Keratinocyte (primary cell): ENCODE measurements around the gene STX12. TPM values are rescaled to one million over a fixed set of nuclear protein-coding genes. Genes with fewer than 3 reads are reported as not detected.
A peak's percentile ranks its signal among the peaks of the same experiment; 100 is the strongest.

Experiments
- DNase-seq: peaks from one replicate; pipeline ENCODE4 v3.0.0-alpha.2; 2011; ENCODE audit warnings: low read depth, missing footprints, low spot score
- FAIRE-seq: peaks from 2 replicates; lab custom pipeline; 2011; peaks lifted over from hg19 to GRCh38; lab: Jason Lieb, UNC
- H2AFZ ChIP-seq: 2 replicates; pipeline ENCODE4 v1.6.0; 2012; ENCODE audit warnings: low read length, control low read depth, inconsistent platforms; ENCODE audit not compliant: control insufficient read depth
- H3K27ac ChIP-seq: 2 replicates; pipeline ENCODE4 v1.5.1; 2011; ENCODE audit warnings: low read length; ENCODE audit not compliant: control insufficient read depth, insufficient read depth
- H3K27me3 ChIP-seq: 3 replicates; pipeline ENCODE4 v1.6.0; 2011; ENCODE audit warnings: low read length; ENCODE audit not compliant: control insufficient read depth, insufficient read depth; ENCODE audit errors: extremely low read depth
- H3K36me3 ChIP-seq, 2 experiments: 2 replicates in 1 of 2; 3 replicates in 1 of 2; pipeline ENCODE4 v1.5.1; 2011; ENCODE audit warnings: low read length in 2 of 2, mild to moderate bottlenecking in 1 of 2; ENCODE audit not compliant: control insufficient read depth in 2 of 2, insufficient read depth in 2 of 2; ENCODE audit errors: extremely low read depth in 1 of 2
- H3K4me1 ChIP-seq: 3 replicates; pipeline ENCODE4 v1.5.1; 2011; ENCODE audit warnings: low read length; ENCODE audit not compliant: control insufficient read depth, insufficient read depth; ENCODE audit errors: extremely low read depth
- H3K4me2 ChIP-seq: 3 replicates; pipeline ENCODE4 v1.6.0; 2011; ENCODE audit warnings: low read depth, low read length; ENCODE audit not compliant: control insufficient read depth, insufficient read depth; ENCODE audit errors: extremely low read depth
- H3K4me3 ChIP-seq, 3 experiments: fragments of 200-600 bp in 1 of 3; sonication (generic) in 1 of 3; 2 replicates in 2 of 3; 3 replicates in 1 of 3; pipeline ENCODE4 v1.5.1; 2011 to 2016; ENCODE audit warnings: low read length in 3 of 3, mild to moderate bottlenecking in 3 of 3, control low read depth in 2 of 3, inconsistent platforms in 1 of 3, low read depth in 1 of 3, mixed read lengths in 1 of 3, mixed run types in 1 of 3, moderate library complexity in 1 of 3; ENCODE audit not compliant: control insufficient read depth in 2 of 3, insufficient read depth in 2 of 3; ENCODE audit errors: extremely low read depth in 1 of 3
- H3K79me2 ChIP-seq: 2 replicates; pipeline ENCODE4 v1.6.0; 2012; ENCODE audit warnings: low read length; ENCODE audit not compliant: control insufficient read depth, insufficient read depth
- H3K9ac ChIP-seq: 3 replicates; pipeline ENCODE4 v1.6.0; 2011; ENCODE audit warnings: low read length; ENCODE audit not compliant: control insufficient read depth, insufficient read depth; ENCODE audit errors: extremely low read depth
- H3K9me1 ChIP-seq: 3 replicates; pipeline ENCODE4 v1.6.0; 2011; ENCODE audit warnings: low read length; ENCODE audit not compliant: control insufficient read depth, insufficient read depth; ENCODE audit errors: extremely low read depth
- H3K9me3 ChIP-seq: 2 replicates; pipeline ENCODE4 v1.5.1; 2012; ENCODE audit warnings: low read depth, low read length; ENCODE audit not compliant: control insufficient read depth
- H4K20me1 ChIP-seq: 3 replicates; pipeline ENCODE4 v1.6.0; 2011; ENCODE audit warnings: low read length; ENCODE audit not compliant: control insufficient read depth, insufficient read depth; ENCODE audit errors: extremely low read depth
- EZH2 ChIP-seq: IDR thresholded peaks from one replicate; pipeline ENCODE4 v1.6.1; 2012; ENCODE audit warnings: inconsistent platforms, mild to moderate bottlenecking, low read length, moderate library complexity
- dilution Hi-C: fragments of 300-500 bp; cut with MboI; formaldehyde crosslinking; loops from one replicate; pipeline ENCODE4 v1.7.0; 2020; ENCODE audit warnings: low sequenced_read_pairs; ENCODE audit not compliant: extremely low pct_ligation_motif_present
- polyA plus RNA-seq, 5 experiments: library from polyadenylated mRNA; depleted of rRNA in 3 of 5; stranded (reverse) in 3 of 5; stranded (forward) in 1 of 5; unstranded in 1 of 5; fragments of >200 nt; gene quantifications; 1 replicate in 1 of 5; 2 replicates in 3 of 5; 3 replicates in 1 of 5; pipeline versions ENCODE4 v1.2.1 to v1.2.3, GENCODE V29; 2011 to 2012; ENCODE audit warnings: missing spikeins in 2 of 5, low read depth in 1 of 5, low replicate concordance in 1 of 5
- TF ChIP-seq, protein P1 (sequence below), 3 experiments: IDR thresholded peaks in 1 of 3; conservative IDR thresholded peaks in 1 of 3; optimal IDR thresholded peaks in 1 of 3; 2 replicates in 2 of 3; 3 replicates in 1 of 3; pipeline versions ENCODE3 to v1.5.1; 2011; ENCODE audit warnings: low read length in 3 of 3, mild to moderate bottlenecking in 3 of 3, moderate library complexity in 2 of 3, control low read depth in 1 of 3, inconsistent platforms in 1 of 3; ENCODE audit not compliant: insufficient read depth in 2 of 3; ENCODE audit errors: extremely low read depth in 1 of 3

Gene STX12
- polyA plus RNA-seq, 1 donor (not counting 4 experiments of a cell fraction or from before 2014, with no cell fraction given): 29.9 TPM

DNA sequence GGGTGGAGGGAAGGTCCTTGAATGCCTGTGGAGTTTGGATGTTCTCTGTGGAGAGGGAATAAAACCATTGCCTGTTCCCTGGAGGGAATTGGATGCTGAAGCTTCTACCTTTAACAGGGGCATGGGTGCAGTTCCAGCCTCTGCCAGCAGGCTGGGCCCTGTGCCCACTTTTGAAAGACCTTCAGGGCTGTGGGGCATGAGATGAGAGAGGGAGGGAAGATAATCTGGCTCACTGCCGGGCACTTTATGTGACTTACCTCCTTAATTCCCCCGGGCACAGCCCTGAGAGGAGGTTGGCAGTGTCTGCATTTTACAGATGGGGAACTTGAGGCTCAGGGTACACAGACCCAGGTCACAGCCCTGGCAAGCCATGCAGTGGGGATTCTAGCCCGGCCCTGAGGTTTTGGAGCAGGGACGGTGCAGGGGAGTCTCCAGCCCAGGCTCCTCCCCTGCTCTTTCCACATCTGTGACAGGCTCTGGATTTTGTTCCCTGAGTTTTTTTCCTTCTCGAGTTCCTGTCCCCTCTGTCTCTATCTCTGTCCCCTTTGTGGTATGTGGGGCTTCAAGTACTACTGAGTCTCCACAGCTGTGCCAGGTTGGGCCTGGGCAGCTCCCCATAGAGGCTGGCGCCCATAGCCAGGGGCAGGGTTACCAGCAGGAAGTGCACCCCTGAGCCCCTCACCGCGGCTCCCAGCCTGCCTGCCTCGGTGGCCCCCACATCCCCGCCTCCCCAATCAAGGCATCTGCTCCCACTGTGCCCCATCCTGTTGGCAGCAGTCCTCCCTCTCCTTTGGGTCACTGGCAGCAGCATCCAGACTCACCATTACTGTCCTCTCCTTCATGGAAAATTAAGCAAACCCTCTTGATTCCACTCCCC, 85.3 kb downstream of the STX12 start:
- no peaks in the 10 kb centered on the region for H3K9me3 ChIP-seq
- H3K9ac ChIP-seq: no peak overlapping the region
- H3K36me3 ChIP-seq: no peaks in the 10 kb centered on the region
- FAIRE-seq (peak; percentile 44), DNase-seq (peak; percentile 21)
- H3K4me2 ChIP-seq: peak overlapping the region; percentile 66
- no peaks in the 10 kb centered on the region for H4K20me1 ChIP-seq
- peak overlapping the region; percentile 22 for H2AFZ ChIP-seq
- H3K79me2 ChIP-seq: no peaks in the 10 kb centered on the region
- H3K4me3 ChIP-seq: no peak overlapping the region
- H3K4me1 ChIP-seq: peaks cover 13% of the 10 kb centered on the region
- H3K9me1 ChIP-seq: no peaks in the 10 kb centered on the region
- dilution Hi-C loops: no loop called here
- H3K27ac ChIP-seq: no peak overlapping the region
- no peaks in the 10 kb centered on the region for H3K27me3 ChIP-seq
- TF ChIP-seq, protein P1, sequence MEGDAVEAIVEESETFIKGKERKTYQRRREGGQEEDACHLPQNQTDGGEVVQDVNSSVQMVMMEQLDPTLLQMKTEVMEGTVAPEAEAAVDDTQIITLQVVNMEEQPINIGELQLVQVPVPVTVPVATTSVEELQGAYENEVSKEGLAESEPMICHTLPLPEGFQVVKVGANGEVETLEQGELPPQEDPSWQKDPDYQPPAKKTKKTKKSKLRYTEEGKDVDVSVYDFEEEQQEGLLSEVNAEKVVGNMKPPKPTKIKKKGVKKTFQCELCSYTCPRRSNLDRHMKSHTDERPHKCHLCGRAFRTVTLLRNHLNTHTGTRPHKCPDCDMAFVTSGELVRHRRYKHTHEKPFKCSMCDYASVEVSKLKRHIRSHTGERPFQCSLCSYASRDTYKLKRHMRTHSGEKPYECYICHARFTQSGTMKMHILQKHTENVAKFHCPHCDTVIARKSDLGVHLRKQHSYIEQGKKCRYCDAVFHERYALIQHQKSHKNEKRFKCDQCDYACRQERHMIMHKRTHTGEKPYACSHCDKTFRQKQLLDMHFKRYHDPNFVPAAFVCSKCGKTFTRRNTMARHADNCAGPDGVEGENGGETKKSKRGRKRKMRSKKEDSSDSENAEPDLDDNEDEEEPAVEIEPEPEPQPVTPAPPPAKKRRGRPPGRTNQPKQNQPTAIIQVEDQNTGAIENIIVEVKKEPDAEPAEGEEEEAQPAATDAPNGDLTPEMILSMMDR (optimal IDR thresholded peaks at IDR 0.05 in 1 of 3, IDR thresholded peaks at IDR 0.05 in 1 of 3, conservative IDR thresholded peaks at IDR 0.05 in 1 of 3; ENCODE audit: extremely low read depth in 1 of 3, insufficient read depth in 2 of 3, low read length in 3 of 3): peak; percentile 96 to 100 (median 98)
- TF ChIP-seq EZH2: no peak

DNA sequence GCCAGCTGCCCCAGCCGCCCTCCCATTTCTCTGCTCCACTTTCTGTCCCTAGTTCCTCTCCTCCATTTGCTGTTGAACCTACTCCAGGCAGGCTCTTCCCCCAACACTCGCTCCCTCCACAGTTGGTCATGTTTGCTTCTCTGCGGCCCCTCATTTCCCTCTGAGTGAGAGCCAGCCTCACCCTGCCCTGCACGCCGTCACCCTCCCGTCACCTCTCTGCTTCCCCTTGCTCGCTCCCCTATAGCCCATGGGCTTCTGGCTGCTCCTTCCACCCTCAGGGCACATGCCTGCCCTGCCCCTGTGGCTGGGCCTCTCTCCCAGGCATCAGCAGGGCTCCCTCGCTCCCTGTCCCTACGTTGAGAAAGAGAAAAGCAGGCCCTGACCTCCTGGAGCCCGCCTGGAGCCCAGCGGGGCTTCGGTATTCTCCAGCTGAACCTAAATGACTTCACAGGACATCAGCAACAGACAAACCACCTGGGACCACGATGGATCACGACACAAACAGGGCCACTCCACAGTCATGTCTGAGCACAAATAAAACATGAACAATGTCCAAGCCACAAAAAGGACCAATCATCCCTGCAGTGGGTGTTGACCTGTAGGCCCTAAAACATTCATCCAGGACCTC, 86.0 kb downstream of the STX12 start:
- H3K4me1 ChIP-seq: peaks cover 17% of the 10 kb centered on the region
- TF ChIP-seq, protein P1 (optimal IDR thresholded peaks at IDR 0.05 in 1 of 3, IDR thresholded peaks at IDR 0.05 in 1 of 3, conservative IDR thresholded peaks at IDR 0.05 in 1 of 3; ENCODE audit: extremely low read depth in 1 of 3, insufficient read depth in 2 of 3, low read length in 3 of 3): no peak
- TF ChIP-seq EZH2: no peak
- no peak overlapping the region for H3K4me2 ChIP-seq
- no peak overlapping the region for H3K4me3 ChIP-seq
- no peaks in the 10 kb centered on the region for H4K20me1 ChIP-seq
- no peaks in the 10 kb centered on the region for H3K9me1 ChIP-seq
- H3K9ac ChIP-seq: no peak overlapping the region
- no peaks in the 10 kb centered on the region for H3K9me3 ChIP-seq
- dilution Hi-C loops: no loop called here
- H3K36me3 ChIP-seq: no peaks in the 10 kb centered on the region
- DNase-seq (no peak), FAIRE-seq (no peak)
- no peak overlapping the region for H3K27ac ChIP-seq
- H2AFZ ChIP-seq: no peak overlapping the region
- H3K27me3 ChIP-seq: no peaks in the 10 kb centered on the region
- H3K79me2 ChIP-seq: no peaks in the 10 kb centered on the region
